ENCODE data around the gene MOGAT3.

- TF ChIP-seq CTCF (IDR thresholded peaks at IDR 0.05) = no peak
- no peak for TF ChIP-seq POLR2A (IDR thresholded peaks at IDR 0.05)
Observed at GRCh38 chr7:101166648-101166908, 34.3 kb downstream of the MOGAT3 start.
